NK-92 (cell line): ENCODE data around the gene SORT1.
"Not testable (repeated sequence)": the region's sequence is repeated elsewhere in the genome, so short reads cannot be mapped to it uniquely, and the experiment has no call there.

Experiments used
- DNase-seq: peaks from one replicate; lab custom pipeline; 2025; ENCODE audit not compliant: unreplicated experiment; lab: John Stamatoyannopoulos, UW

The SORT1 gene

DNA sequence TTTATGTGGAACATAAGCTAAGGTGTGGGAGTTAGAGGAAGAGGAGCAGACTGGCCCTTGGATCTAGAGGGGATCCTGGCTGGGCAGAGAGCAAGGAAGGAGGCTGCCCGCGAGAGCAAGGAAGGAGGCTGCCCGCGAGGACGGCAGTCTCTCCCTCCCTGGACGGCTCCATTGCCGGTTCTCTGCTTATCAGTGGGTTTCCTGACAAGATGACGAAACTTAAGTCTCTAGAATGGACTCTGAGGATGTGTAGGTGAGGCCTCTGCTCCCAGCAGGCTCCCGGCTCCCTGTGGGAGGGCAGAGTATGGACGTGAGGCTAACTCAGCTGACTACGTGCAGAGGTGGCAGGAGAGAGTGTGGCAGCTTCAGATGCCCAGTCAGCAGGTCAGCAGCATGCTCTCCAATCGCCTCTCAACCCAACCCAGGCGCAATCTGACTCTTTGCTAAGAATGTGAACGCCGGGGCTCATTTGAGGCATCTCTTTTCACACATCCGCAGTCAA is 97.0 kb downstream of the SORT1 start:
- no peak for DNase-seq

DNA sequence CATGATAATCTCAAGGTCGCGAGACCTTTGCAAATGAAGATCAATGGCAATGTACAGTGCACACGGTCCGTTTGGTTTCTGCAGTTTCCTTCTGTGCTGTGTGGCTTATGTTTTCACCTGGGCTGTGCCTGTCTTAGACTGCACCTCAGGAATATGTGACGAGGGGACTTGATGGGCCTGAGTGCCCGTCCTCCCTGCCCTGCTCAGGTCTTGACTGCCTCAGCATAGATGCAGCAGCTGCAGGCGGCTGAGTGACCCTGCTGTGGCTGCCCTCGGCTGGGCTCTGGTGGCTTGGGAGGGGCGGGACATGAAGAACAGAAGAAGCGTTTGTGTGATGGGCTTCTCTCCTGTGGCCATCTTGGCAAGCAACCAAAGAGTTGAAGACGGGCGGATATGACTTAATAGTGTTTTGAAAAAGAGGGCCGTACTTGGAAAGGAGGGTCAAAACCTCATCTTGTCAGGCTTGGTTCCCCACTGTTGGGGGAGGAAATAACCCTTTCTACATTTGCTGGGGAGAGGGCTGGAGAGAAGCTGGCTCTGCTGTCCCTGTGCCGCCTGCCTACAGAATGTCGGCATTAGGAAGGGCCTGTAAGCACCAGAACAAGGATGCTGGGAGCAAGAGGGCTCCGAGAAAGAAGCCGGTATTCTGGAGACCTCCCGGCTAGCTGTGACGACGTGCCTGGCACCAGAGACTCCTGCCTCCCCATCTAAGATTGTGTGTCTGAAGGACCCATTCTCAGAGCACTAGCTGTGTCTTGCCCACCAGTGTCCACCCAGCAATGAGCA is 98.0 kb downstream of the SORT1 start:
- DNase-seq, result no peak

DNA sequence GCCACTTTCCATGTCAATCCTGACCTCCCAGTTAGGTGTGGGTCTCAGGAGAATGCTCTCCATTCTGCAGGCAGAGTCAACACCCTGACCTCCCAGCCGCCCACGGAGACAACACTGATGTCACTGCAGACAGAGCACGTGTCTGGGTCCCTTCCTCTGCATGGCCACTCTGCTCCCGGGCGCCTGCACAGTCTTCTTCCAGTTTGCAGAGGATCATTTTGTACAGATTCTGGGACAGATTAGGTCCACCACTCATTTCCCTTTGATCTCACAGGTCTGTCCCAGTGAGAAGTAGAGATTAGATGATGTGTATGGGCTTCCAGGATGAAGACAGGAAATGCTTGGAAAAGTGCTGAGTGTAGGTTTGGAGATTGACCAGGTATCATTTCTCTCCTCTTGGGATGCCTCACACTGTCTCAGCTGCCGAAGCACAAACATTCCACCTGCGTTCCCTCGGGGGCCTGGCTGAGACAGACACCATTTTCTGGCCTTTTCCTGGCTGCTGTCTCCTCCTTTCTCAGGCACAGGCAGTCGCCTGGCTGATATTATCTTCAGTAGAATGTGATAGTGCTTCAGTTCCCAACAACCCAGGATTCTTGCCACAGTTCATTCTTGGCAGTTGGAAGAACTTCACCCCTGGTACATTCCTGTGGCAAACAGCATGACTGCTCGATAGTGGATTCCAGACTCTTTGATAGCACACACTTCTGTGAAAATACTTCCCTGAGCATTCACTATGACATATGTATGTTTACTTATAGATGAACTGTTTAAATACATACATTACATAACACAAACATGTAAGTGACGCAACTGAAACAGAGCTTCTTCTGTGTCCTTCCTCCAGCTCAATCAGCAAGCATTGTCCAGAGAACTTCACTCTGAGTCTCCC is 98.8 kb downstream of the SORT1 start:
- DNase-seq, result no peak

DNA sequence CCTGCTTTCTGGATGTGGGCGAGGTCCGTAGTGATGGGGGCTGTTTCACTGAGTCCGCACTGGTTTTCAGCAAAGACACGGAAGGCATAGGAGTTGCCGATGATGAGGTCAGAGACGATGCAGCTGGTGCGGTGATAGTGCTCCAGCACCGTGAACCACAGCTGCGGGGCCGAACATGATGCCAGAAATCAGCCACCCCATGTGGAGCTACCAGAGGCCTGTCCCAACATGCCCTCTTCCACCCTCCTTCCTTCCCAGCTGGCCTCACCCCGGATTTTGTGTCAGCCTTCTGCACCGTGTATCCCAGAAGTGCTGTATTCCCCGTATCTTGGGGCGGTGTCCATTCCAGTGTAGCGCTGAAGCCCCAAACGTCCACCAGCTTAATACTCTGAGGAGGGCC is 100.9 kb downstream of the SORT1 start:
- no peak for DNase-seq

DNA sequence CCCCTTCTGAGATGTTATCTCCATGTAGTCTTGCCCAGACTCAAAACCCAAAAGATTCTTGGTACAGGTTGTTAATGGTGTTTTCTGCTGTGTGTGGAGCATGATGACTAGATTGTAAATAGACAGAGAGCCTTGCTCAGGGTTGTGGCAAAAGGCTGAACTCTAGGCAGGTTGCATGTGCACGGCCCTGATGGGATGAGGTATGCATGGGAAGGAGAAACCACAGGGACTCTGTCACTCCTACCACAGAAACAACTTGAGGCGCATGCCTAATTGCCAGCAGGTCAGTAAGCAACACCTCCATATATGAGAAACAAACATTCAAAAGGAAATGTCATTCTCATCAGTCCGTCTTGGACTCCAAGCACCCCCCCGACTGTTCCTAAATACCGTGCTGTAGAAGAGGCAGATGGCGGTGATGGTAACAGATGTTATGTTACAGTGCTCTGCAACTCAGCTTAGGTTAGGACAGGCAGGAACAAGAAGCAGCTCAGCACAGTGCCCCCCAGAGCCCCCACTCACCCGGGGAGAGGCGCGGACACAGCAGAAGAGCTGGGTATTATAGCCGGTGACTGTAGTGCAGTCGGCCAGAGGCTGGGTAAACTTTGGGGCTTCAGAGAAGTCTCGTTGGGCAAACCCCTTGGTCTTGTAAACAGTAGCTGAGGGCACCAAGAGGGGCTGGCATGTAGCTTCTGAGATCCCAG is 101.9 kb downstream of the SORT1 start:
- DNase-seq, result no peak

DNA sequence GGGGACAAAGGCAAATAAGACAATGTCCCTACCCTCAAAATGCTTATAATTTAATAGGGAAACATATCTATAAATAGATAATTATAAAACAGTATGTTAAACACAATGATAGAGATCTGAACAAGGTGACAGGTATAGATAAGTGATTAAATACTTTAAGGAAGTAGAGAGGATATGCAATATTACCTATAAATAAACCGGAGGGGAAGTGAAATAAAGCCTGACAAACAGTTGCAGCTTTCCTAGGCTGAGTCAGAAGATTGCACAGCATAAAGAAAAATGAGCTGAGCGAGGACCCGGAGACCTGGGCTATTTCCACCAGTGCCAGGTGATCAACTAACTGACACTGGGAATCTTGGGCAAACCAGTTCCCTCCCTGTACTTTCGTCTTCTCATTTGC is 103.2 kb downstream of the SORT1 start:
- no peak for DNase-seq

DNA sequence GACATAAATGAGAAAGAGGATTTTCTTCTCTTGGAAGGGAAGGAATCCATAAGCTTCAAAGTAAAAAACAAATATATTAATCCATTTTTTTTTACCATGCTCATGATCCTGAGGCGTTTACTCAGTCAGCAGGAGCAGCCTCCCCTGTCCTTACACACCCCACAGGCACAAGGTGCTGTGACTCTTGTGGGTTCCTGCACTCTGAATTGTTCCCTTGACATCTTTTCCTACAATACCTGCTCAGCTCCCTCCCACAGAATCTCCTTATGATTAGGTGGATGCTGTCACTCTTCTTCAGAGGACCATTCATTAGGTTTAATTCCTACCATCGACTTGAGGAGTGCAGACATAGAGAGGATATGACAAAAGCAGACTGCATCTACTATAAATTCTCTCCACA is 104.7 kb downstream of the SORT1 start:
- no peak for DNase-seq

DNA sequence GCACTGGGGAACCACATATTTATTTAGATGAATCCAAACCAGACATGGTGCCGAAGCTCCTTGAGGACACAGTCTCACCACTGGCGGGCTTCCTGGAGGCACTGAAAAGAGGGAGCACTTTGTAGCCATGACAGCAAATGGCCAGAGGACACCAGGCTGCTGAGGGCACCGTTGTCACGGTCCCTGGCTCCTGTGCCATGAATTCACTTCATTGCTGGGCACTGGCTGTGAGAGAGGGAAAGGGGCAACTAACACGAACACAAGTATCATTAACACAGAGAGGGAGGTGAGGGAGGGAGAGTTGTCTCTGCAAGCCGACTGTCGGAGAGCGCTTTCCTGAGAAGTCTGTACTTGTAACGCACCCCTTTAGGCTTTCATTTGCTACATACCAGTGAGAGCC is 105.4 kb downstream of the SORT1 start:
- DNase-seq, result no peak

DNA sequence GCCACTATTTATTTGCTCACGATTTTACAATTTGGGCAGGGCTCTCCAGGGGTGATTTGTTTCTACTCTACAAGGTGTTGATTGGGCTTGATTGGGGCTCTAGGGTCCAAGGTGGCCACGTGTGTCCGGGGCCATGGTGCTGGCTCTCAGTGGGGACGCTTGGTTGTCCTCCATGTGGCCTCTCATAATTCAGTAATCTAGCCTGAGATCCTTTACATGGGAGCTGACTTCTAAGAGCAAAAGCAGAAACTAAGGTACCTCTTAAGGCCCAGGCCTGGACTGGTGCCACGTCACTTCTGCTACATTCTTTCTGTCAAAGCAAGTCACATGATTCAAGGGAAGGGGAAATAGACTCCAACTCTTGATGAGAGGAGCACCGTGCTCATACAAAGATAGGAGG is 106.7 kb downstream of the SORT1 start:
- no peak for DNase-seq

DNA sequence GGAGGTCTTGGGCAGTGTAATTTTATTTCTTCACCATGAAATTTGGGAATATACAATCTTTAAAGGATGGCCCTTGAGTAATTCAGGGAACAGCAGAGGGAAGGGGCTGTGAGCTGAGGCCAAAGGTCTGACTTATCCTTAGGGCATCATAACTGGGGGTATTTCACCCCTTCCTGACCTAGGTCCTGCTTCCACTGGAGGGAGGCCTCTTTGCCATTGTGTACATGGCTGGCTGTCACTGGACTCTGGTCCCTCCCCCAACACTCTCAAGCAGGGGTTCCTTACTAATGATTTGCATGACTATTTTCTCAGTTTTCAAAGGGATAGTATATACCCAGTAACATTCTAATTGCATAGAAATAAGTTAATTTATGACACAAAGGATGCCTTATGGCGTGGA is 107.6 kb downstream of the SORT1 start:
- no peak for DNase-seq

DNA sequence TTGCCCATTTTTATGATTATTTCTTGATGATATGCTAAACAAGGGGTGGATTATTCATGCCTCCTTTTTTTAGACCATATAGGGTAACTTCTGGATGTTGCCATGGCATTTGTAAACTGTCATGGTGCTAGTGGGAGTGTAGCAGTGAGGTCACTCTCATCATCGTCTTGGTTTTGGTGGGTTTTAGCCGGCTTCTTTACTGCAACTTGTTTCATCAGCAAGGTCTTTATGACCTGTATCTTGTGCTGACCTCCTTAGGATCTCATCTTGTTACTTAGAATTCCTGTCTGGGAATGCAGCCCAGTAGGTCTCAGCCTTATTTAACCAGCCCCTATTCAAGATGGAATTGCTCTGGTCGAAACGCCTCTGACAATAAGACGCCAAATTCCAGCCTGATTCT is 111.0 kb downstream of the SORT1 start:
- not testable (repeated sequence) for DNase-seq

DNA sequence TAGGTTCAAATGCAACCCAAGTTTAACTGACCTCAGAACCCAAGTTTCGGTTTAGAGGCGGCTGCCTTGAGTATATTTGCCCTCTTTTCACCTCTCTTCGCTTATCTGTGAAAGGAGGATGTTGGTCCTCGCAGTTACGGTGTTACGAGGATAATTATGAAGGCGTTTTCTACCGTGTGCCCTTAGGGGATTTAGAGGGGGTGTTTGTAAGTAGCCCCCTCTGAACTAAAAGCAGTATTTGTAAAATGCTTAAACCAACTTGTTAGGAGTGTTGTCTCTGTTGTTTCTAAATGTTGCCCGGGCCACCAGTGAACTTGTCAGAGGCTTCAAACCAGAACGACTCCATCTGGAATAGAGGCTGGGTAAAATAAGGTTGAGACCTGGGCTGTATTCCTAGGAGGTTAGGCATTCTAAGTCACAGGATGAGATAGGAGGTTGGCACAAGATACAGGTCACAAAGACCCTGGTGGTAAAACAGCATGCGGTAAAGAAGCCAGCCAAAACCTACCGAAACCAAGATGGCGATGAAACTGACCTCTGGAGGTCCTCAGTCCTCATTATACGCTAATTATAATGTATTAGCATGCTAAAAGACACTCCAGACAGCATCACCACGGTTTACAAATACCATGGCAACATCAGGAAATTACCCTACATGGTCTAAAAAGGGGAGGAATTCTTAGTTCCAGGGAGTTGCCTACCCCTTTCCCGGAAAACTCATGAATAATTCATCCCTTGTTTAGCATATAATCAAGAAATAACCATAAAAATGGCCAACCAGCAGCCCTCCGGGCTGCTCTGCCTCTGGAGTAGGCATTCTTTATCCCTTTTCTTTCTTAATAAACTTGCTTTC is 113.7 kb downstream of the SORT1 start:
- no peak for DNase-seq

DNA sequence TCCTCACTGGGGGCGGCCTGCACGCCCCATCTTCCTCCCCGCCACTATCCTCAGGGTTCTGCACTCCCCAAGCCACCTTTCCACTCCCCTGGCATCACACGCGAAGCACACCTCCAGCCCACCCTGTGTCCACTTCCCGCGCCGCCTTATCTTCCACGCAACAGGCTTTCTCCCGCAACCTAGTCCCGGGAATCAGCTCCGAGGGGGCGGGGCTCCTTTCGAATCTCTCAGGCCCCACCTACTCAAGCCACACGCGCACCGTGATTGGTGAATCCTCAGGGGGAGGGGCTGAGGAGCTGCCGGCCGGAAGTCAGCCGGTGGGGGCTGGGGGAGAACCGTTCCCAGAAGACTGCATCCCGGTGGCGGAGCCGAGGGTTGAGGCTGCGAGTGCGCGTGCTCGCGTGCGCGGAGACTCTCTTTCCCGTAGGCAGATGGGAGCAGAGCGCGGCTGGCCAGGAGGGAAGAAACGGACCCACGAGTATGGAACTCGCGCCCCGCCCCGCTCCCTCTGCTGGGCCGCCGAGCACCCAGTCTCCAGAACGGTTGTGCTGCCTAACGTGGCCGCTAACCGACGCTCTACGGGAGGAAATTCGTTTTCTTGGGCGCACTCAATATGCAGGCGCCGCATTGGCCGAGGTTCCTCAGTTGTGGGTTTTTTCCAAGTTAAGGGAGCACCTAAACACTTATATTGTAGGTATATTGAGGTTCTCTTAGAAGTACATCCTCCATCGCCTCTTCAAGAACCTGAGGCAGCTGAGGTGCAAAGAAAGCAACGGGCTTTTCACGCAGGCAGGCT is 114.6 kb downstream of the SORT1 start, which contains the start of gene PSRC1:
Gene PSRC1 (minus strand): TSS at position 194 of the 796 bp plus-strand sequence.
- peak; percentile 31 for DNase-seq

DNA sequence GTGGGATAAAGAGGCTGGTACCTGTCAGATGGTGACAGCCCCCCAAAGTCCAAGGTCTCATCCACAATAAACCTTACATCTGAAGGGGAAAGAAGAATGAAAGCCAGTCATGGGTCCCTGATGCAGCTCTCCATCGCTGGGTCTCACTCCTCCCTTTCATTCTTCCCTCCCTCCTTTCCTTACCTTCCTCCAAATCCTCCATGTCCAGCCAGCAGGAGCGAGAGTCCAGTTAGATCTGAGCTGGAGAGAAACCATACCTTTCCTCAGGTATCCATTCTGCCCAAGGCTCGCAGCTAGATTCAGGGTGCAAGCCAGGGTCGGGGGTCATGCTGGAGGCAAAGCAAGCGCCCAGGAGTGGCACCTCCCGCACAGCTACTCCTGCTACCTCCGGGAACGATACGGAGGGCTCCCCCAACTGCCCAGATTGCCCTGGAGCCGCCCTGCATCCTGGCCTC is 115.2 kb downstream of the SORT1 start:
- DNase-seq, result no peak

DNA sequence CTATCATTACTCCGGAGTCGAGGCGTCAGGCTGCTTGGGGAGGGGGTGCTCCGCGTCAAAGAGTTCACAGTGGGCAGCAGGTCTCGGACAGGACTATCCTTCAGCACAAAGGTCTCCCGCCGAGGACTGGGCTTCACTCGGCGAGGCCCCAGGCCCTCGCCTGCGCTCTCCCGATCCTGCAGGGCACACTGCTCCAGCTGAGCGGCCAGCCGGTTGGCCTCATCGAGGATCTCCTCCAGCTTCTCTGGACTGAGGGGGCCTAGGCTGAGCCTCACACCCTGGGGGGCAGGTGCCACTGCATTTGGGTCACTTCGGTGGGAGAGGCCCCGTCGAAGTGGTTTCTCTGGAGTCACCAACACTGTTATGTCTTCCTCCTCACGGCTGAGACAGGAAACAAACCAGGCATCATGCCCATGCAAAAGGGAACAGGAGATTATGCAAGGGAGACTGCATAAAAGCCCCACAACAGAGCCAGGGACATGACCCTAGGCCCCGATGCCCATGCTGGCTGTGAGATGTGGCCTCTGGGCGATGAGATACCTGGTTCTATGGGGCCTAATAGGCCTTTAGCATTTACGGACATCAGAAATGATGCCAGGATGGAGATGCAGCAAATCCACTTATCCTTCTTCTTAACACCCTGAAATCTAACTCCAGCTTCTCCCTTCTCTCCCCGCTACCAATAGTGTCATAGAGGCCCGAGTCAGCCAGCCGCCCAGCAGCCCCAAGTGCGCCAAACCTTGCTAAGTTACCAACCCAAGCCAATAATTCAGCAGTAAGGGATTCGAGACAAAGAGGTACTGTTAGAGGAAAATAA is 115.8 kb downstream of the SORT1 start:
- no peak for DNase-seq

DNA sequence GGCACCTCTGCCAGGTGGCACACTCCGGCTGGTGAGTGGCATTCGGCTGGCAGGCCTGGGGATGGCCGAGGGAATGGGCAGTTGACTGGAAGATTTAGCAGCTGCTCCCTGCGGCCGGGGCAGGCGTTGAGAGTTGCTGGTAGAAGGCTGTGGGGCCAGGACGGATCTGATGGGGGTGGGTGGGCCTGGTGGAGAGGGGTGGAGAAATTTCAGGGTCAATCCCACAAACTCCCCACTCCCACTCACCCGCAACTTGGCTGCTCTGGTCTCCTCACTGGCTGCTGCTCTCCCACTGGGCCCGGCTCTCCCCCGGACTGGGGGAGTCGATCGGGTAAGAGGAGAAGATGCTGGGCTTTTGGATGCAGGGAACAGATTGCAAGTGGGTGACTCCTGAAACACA is 116.9 kb downstream of the SORT1 start:
- DNase-seq, result no peak

DNA sequence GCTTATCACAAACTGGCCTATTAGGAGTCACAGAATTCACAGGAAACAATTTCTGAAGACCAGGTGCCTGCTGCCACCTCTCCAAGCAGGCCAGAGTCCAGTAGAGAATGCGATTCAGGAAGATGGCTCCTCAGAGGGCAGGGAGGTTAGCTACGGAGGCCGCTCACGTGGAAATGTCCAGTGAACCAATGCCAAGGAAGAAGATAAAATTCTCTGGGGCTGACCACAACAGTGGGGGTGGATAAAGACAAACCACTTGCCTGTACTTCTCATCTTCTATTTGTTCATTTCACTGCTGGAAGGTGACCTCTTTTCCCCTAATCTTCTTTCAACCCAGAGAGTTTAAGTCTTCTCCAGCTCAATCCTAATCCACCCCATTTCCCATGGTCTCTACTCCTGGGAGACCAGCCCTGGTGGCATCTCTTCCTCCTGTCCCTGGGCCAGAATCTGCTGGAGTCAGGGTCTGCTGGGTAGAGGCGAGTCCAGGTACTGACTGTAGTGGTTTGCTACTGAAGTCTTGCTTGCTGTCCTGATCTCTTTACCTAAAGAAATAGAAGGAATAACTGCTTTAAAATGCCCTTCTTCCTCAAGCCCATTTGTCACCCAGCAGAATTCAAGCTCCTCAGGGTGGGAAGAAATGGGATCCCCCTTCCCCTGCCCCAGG is 118.0 kb downstream of the SORT1 start:
- no peak for DNase-seq
